GM18858 (cell line): ENCODE measurements around the gene SLC27A2.
"Not testable (repeated sequence)": the region's sequence is repeated elsewhere in the genome, so short reads cannot be mapped to it uniquely, and the experiment has no call there.

Source experiments
- ATAC-seq: cut with Tn5 transposase; IDR thresholded peaks from one replicate; pipeline ENCODE4 v1.9.1; 2021; ENCODE audit not compliant: unreplicated experiment

SLC27A2 gene

DNA sequence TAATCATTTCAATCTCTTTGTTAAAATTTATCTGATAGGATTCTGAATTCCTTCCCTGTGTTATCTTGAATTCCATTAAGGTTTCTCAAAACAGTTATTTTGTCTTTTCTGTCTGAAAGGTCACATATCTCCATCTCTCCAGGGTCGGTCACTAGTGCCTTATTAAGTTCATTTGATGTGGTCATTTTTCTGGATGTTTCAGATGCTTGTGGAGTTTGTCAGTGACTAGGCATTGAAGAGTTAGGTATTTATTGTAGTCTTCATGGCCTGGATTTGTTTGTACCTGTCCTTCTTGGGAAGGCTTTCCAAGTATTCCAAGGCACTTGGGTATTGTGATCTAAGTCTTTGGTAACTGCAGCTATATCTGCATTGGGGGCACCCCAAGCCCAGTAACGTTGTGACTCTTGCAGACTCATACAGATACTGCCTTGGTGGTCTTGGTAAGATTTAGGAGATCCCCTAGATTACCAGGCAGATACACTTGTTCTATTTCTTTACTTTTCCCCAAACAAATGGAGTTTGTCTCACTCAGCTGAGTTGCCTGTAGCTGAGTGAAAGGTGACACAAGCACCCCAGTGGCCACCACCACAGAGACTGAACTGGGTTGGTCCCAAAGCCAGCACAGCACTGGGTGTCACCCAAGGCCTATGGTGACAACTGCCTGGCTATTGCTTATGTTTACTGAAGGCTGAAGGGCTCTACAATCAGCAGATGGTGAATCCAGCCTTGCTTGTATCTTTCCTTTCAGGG, 18.9 kb upstream of the SLC27A2 start:
- ATAC-seq = no peak

DNA sequence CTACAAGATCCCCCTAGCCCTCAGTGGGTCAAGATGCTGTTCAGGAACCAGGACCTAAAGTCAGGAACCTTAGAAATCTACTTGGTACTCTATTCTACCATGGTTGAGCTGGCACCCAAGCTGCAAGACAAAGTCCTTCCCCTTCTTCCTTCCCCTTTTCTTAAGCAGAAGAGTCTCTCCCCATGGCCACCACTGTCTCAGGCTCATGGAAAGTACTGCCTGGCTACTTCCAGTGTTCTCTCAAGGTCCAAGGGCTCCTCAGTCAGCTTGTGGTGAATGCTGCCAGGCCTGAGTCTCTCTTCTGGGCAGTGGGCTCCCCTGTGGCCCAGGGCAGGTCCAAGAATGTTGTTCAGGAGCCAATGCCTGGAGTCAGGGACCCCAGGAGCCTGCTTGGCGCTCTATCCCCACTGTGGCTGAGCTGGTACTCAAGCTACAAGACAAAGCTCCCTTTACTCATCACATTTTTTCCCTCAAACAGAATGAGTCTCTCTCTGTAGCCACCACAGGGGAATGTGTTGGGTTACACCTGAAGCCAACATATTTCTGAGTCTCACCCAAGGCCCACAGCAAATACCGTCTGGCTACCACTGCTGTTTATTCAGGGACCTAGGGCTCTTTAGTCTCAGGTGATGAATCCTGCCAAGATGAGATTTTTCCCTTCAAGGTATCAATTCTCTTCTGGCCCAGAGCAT, 18.1 kb upstream of the SLC27A2 start:
- no peak for ATAC-seq

DNA sequence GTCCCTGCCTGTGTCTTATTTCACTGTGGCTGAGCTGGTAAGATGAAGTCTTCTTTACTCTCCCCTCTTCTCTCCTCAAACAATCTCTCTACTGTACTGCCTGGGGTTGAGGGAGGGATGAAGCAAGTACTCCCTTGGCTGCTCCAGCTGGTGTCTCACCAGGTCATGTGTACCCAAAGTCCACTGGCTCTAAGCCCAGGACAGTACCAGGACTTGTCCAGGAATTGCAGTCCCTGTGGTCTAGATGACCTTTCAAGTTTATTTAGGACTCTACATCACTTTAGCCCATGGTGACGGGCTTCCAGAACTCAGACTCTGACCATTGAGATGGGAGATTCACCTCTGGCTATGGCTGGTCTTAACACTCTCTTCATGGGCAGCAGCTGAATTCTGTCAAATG, 17.5 kb upstream of the SLC27A2 start:
- no peak for ATAC-seq

DNA sequence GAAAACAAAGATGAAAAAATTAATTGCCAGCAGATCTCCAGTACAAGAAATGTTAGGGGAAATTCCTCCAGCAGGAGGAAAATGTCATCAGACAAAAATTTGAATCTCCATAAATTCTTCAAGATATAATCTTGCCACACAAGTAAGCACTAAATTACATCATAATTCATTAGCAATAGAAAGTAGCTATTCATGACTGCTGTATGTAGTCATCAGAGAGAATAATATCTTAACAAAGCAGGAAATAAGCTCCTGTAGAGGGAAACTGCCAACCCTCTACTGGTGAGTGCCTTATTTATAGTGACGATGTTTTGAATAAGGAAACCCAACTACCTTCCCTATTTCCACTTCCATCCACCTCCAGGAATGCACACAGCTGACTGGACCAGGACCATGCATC, 15.8 kb upstream of the SLC27A2 start:
- ATAC-seq = no peak

DNA sequence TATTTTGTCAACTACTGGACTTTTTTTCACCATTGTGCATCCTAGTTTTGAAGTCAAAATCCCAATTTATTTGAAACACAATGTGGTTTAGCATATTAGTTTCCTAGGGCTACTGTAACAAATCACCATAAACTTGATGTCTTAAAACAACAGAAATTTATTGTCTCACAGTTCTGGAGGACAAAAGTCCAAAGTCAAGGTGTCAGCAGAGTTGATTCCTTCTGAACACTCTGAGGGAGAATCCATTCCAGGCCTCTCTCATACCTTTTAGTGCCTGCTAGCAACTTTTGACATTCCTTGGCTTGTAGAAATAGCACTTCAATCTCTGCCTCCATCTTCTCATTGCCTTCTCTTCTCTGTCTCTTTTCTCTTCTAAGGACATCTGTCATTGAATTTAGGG, 14.9 kb upstream of the SLC27A2 start:
- ATAC-seq = no peak

DNA sequence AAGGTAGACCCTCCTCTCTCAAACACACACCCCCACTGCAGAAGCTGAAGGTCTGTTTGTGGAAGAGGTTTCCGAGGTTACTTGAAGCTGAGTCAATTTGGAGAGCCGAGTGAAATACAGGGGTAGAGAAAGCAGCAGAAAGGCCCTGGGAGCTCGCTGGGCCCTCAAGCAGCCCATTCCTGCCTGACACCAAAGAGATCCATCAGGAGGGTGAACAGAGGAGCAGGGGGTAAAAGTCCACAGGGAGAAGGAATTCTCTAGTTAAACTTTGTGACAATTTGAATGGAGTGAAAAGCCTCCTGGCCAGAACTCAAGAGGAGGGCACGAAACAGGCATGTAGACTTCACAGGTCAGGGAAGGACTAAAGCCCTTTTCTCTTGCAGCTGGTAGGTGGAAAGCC, 13.6 kb upstream of the SLC27A2 start:
- ATAC-seq = no peak

DNA sequence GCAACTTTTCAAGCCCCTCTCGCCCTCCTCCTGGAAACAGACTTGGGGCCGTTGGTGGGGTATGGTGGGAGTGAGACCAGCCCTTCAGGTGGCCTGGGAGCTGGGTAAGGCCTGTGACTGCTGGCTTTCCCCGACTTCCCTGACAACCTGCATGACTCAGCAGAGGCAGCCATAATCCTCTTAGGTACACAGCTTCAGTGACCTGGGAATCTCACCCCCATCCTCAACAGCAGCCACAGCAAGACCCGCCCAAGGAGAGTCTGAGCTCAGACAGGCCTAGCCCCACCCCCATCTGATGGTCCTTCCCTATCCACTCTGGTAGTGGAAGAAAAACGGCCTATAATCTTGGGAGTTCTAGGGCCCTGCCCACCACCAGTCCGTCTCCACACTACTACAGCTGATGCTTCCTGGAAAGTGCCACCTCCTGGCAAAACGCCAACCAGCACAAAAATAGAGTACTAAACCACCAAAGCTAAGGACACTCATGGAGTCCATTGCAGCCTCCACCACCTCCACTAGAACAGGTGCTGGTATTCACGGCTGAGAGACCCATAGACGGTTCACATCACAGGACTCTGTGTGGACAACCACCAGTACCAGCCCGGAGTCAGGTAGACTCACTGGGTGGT, 13.1 kb upstream of the SLC27A2 start:
- no peak for ATAC-seq

DNA sequence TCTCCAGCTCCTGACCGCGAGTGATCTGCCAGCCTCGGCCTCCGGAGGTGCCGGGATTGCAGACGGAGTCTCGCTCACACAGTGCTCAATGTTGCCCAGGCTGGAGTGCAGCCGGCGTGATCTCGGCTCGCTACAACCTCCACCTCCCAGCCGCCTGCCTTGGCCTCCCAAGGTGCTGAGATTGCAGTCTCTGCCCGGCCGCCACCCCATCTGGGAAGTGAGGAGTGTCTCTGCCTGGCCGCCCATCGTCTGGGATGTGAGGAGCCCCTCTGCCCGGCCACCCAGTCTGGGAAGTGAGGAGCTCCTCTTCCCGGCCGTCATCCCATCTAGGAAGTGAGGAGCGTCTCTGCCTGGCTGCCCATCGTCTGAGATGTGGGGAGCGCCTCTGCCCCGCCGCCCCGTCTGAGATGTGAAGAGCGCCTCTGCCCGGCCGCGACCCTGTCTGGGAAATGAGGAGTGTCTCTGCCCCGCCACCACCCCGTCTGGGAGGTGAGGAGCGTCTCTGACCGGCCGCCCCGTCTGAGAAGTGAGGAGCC, 9.6 kb upstream of the SLC27A2 start:
- not testable (repeated sequence) for ATAC-seq

DNA sequence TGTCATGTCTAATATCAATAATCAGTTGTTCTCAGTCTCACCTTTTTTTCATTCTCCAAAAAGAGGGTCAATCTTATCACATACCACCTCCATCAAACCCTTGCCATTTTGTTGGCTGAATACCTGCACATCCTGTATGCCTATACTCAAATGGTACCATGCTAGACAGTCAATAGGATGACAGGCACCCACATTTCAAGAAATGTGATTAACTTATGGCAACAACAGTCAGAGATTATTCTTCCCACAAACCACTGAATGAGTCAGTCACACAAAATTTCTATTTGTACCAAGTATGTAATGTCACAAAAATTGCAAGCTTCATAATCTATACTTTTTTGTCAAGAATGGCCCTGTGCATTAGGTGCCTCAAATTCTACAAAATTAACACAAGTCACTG, 5.1 kb upstream of the SLC27A2 start:
- no peak for ATAC-seq

DNA sequence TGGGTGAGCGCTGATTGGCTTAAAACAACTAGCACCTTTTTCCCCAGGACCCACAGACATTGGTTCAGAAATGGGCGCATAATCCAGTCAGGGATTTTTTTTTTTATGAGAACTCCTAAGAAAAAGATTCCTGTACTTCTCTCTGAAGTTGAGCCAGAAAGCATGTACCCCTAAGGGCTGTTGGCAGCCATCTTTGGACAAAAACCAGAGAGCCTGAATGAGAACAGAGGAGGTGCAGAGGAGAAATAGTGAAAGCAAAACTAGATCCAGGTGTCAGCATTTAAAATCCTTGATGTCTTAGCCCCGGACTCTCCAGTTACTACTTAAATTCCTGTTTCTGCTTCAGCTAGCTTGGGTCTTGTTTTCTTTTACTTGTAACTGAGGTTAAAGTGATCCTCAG, 1.9 kb upstream of the SLC27A2 start:
- no peak for ATAC-seq

DNA sequence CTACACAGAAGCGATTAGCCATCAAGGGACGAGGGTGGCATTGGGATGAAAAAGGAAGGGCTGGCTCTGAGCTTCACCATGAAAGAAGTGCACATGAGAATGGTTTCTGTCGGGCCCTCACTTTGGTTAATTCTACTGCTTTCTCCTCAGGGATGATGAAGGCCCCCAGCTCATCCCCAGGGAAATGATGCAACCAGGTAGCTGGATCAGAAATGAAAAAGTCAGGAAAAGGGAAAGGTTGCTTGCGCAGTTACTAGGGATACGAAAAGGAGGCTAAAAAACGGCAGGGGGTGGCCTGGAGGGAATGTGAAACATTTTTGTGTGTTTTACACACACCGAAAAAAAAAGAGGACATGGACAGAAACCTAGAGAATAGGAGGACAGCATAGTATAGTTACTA, 1.4 kb upstream of the SLC27A2 start:
- no peak for ATAC-seq

DNA sequence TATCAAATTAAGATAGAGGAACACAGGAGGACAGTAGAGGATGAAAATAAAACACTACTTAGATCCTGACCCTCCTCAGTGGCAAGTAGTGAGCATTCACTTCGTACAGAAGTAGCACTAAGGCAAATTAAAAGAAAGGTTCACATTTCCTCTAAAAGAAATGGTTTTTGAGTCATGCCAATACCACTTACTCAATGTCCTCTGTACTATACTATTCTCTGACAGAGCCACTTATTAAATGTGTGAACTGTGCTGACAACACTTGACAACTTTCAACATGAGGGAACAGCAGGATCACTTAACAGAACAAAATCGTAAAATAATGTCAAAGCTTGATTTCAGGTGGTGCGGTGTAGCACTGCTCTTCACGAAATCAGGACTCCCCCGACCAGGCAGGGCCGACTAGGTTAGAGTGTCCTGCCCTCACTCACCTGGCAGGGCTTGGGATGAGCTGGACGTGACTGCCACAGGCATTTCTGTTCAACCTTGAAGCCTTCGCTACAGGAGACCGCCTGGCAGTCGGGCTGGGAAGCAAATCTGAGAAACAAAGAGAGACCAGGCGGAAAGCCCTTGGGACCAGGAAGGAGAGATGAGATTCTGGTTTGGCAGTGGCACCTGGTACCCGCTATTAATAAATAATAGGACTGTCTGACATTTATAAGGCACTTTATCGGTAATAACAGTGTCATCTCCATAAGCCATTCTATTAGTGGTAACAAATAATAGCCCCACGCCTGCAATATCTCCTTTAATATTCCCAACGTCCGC, 611 bp upstream of the SLC27A2 start:
- no peak for ATAC-seq

DNA sequence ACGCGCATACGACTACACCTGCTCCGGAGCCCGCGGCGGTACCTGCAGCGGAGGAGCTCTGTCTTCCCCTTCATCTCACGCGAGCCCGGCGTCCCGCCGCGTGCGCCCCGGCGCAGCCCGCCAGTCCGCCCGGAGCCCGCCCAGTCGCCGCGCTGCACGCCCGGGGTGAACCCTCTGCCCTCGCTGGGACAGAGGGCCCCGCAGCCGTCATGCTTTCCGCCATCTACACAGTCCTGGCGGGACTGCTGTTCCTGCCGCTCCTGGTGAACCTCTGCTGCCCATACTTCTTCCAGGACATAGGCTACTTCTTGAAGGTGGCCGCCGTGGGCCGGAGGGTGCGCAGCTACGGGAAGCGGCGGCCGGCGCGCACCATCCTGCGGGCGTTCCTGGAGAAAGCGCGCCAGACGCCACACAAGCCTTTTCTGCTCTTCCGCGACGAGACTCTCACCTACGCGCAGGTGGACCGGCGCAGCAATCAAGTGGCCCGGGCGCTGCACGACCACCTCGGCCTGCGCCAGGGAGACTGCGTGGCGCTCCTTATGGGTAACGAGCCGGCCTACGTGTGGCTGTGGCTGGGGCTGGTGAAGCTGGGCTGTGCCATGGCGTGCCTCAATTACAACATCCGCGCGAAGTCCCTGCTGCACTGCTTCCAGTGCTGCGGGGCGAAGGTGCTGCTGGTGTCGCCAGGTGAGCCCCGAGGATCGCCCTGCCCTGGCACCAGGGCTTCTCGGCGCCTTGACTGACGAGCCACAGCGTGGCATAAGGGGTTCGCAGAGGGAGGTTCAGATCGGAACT, 420 bp downstream of the SLC27A2 start:
- ATAC-seq = no peak

DNA sequence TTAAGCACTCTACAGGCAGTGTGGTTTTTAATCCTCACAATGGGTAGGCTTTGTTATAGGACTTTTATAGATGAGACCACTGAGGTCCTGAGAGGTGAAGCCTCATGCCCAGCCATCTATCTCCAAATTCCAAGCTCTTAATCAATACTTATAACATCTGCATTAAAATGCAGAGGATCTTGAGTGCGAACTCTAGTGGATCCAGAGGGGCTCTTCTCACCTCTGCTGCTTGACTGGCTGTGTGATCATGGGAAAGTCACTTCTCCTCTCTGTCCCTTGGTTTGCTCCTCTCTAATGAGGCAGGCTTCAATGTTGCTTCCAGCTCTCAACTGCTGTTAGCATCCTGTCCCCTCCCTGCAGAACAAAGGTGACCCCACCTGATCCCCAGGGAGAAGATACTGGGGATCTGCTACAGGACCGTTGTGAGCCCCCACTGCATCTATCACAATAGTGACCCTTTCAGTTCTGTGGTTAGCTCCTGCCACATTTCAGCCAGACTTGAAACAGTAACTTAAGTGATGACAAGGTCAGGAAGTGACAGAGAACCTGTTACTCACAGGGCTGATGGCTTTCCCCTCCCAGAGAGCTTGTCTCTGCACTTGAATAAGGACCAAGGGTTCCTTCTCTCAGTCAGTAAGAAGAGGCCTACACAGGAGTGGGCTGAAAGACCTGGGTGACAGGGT, 1.3 kb downstream of the SLC27A2 start:
- ATAC-seq = no peak

DNA sequence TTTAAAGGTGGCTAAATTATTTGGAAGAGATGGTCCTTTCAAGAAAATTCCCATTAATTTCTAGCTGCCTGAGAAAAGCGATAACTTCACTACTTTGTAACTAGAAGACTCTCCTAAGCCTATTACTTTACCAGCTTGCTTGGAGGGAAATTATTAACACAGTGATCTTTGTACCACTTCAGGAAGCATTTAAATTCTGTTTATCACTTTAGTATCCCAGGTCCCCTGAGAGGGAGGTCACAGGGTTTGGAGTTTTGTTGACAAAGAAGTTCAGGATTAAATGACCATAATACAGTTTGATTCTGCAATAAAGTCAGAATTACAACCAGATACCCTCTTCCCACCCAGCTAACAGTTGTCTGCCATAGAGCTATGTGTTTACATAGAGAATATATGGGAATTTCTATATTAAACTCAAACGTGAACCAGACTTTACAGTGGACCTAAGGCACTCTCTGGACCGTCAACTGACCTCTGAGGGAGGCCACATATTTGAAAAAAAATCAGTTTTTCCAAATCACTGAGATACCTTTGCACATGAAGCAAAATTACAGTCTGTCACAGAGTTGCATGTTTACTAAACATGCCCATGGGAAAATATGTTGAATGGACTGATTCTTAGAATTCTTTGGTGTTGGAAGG, 3.0 kb downstream of the SLC27A2 start:
- no peak for ATAC-seq

DNA sequence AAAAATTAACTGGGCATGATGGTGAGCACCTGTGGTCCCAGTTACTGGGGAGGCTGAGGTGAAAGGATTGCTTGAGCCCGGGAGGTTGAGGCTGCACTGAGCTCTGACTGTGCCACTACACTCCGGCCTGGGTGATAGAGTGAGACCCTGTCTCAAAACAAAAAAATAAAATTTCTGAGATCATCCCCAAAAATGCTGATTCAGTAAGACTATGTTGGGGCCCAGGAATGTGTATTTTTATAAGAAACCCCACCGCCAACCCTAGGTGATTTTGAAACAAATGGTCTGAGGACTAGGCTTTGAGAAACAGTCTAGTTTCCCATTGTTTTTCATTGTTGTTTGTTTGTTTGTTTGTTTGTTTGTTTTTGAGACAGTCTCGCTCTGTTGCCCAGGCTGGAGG, 4.1 kb downstream of the SLC27A2 start:
- no peak for ATAC-seq

DNA sequence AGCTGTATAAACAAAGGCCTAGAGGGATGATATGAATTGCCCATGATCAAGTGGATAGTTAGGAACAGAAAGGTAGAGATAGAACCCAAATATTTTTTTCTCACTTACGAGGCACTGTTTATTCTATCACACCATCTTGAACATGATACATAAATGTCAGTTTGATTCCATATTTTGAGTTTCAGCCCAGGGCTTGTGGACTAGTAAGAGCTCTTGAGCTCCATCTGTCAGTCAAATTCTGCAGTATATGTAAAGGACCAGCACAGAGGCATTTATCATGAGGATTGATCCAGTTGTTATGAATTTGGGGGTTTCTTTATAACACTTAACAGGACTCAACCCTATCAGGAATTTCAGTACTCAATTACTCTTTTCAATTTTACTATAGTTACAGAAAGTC, 4.8 kb downstream of the SLC27A2 start:
- ATAC-seq = no peak

DNA sequence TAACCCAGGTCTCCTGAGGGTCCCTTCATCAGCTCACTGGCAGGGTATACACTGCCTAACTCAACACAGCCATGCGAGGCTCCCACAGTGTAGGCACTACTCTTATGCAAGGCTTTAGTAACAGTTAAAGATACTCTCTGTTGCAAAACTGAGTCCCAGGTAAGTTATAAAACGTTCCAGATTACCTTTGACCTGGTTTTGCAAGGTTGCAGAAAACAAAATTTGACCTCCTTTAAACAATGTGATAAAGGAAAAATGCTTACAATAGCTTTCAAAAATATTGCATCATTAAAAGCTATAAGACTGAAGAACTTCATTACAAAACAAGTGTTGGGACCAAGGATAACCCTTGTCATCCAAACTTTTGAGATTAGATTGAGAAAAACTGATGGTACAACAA, 5.5 kb downstream of the SLC27A2 start:
- ATAC-seq = no peak

DNA sequence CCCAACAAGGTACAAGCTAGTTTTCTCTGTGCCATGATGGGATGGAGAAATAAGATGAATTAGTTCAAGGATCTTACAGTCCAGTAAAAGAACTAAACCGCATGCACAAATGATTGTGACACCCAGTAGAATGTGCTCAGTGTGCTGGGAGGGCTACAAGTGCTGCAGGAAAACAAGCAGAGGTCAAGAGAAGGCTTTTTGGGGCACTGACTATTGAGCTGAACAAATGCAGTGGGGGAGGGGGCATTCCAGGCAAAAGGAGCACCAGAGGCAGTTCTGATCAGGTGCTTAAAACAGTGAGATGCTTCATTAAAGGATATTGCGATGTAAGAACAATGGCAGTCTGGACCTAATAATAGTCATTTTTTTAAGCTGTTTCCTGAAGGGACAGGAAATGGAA, 6.0 kb downstream of the SLC27A2 start:
- no peak for ATAC-seq
